GM12864 (cell line): ENCODE measurements around the gene ATG9B.

Source experiments
- DNase-seq: peaks from one replicate; pipeline ENCODE4 v3.0.0-alpha.2; 2011; ENCODE audit warnings: low read depth
- H3K4me3 ChIP-seq: 2 replicates; pipeline ENCODE4 v1.5.1; 2011; ENCODE audit warnings: mild to moderate bottlenecking, low read depth, low read length, control low read depth
- TF ChIP-seq, protein P1 (sequence below): IDR thresholded peaks from 2 replicates; pipeline ENCODE4 v1.5.1; 2011; ENCODE audit warnings: low read depth, mild to moderate bottlenecking, moderate library complexity, low read length, control low read depth, inconsistent platforms; ENCODE audit errors: missing control alignments

Gene ATG9B

DNA sequence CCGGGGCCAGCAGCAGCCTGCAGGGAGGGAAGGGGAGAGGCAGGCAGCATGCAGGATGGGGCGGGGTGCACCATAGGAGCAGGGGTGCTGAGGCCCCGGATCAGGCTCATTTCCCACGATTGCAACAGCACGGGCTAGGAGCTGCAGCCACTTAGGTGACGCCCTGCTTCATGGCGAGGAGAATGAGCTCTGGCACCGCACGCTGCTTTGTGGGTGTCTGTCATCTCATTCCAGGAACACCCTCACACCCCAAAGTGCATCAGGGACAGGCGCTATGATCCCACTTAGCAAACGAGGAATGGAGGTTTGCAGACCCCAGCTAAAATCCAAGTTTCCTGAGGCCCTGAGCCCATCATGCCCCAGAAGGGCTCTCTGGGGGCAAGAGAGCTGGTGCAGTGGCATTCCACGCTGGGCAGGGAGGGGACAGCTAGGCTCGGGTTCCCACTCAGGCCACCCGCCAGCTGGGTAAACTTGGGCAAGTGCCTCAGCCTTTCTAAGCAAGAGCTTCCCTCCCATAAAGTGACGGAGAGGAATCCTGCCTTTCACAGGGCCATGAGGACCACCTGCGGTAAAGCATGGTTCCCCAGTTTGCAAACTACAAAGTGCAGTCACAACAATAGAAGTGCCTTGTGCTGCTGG lies 55.4 kb downstream of the ATG9B start:
- DNase-seq = no peak
- TF ChIP-seq, protein P1, sequence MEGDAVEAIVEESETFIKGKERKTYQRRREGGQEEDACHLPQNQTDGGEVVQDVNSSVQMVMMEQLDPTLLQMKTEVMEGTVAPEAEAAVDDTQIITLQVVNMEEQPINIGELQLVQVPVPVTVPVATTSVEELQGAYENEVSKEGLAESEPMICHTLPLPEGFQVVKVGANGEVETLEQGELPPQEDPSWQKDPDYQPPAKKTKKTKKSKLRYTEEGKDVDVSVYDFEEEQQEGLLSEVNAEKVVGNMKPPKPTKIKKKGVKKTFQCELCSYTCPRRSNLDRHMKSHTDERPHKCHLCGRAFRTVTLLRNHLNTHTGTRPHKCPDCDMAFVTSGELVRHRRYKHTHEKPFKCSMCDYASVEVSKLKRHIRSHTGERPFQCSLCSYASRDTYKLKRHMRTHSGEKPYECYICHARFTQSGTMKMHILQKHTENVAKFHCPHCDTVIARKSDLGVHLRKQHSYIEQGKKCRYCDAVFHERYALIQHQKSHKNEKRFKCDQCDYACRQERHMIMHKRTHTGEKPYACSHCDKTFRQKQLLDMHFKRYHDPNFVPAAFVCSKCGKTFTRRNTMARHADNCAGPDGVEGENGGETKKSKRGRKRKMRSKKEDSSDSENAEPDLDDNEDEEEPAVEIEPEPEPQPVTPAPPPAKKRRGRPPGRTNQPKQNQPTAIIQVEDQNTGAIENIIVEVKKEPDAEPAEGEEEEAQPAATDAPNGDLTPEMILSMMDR = no peak
- no peak overlapping the region for H3K4me3 ChIP-seq

DNA sequence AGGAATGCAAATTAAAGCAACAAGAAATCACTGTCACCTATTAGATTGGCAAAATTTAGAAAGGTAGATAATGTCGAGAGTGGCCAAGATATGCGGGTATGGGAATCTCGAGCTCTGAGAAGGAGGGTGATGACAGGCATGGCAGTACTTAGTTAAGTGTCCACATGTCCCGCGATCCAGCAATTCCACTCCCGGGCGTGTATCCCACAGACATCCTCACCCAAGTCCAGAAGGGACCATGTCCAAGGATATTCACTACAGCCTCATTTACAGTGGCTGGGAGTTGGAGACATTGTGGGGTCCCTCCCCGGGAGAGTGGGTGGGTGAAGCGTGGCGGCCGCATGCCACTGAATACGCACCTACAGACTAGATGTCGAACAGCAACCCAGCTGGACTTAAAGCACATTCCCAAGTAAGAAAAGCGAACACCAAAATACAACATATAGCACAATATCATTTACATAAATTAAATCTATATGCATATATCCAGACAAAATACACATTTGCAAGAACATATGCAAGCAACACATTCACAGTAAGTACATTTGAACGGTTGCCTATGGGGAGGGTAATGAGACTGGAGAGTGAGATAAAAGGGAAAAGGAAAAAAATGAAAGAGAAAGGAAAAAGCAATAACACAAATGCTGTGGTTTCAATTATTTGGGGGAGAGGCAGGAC lies 56.1 kb downstream of the ATG9B start:
- H3K4me3 ChIP-seq = no peak overlapping the region
- DNase-seq = no peak
- TF ChIP-seq, protein P1 = no peak

DNA sequence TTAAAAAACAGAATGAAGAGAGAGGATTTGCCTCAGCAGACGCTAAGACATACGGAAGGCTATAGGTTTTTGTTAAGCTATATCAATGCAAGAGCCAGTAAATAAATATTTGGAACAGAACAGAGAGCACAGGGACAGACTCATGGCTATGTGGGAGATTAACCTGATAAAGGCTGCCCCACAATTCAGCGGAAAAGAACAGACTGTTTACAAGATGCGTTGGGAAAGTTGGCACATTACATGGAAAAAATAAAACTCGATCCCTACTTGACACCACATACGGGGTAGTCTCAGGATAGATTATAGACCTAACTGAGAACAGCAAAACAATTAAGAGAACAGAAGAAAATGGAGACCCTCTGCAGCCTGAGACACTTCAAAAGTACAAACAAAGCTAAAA lies 56.9 kb downstream of the ATG9B start:
- no peak for DNase-seq
- TF ChIP-seq, protein P1 = no peak
- H3K4me3 ChIP-seq = no peak overlapping the region

DNA sequence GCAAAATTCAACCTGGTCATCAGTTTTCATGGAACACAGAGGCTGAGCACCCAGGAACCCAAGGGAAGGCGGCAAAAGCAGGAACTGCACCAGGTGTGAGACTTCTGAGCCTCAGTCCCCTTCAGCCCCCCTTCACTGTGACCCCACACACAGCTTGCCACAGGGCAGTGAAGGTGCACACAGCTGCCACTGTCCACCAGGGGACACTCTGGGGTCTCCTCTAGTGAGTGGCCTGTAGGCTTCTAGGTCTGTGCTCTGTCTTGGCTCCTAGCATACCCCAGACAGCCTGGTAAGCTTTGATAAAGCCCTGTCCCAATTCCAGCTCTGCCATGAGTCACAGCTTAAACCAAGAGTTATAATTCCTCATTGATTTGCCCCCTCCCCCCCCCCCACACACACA lies 58.3 kb downstream of the ATG9B start:
- DNase-seq = no peak
- no peak overlapping the region for H3K4me3 ChIP-seq
- TF ChIP-seq, protein P1 = no peak

DNA sequence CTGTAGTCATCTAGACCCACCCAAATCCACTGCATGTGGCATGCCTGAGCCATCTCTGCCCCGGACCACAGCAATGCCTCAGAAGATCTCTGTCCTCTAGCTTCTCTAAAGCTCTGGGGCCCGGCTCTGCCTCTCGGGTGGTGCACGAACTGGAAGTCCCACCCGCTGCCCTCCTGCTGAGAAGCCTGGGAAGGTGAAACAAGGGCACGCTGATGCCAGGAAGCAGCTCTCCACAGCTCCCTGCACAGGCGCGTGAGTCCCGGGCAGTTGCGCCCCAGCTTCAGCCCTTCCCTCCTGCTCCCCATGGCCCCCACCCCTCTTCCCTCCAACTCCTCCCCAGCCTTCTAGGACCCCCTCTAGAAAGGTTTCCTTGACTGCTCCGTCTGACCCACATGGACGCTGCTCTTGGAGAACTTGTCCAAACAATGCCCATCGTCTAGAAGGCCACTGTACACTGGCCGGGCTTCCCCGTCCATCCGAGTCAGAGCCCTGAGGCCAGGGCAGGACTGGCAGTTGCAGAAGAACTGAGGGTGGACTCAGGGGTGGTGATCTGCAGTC lies 58.9 kb downstream of the ATG9B start:
- DNase-seq = no peak
- H3K4me3 ChIP-seq = no peak overlapping the region
- TF ChIP-seq, protein P1 = no peak
